ENCODE data around the gene DCAF15.
"Not testable (repeated sequence)": the region's sequence is repeated elsewhere in the genome, so short reads cannot be mapped to it uniquely, and the experiment has no call there.

Gene DCAF15

GRCh38 chr19:13965377-13965896, 13.1 kb downstream of the DCAF15 start:
- Histone ChIP-seq H3K27me3 (ENCODE audit: control insufficient read depth, insufficient read depth, low read length) (no peaks in the 10 kb centered on the region), H3K27ac (ENCODE audit: low read depth, low read length) (no peak overlapping the region), H3K36me3 (ENCODE audit: control insufficient read depth, insufficient read depth, low read length) (peaks cover 24% of the 10 kb centered on the region), H3K9ac (ENCODE audit: low read length) (no peak overlapping the region), H3K4me3 (ENCODE audit: low read length) (no peak overlapping the region), H3K4me1 (ENCODE audit: control insufficient read depth, insufficient read depth, low read length) (no peaks in the 10 kb centered on the region)

- H3K36me3 ChIP-seq (ENCODE audit: control insufficient read depth, insufficient read depth, low read length): peaks cover 21% of the 10 kb centered on the region
- H3K4me3 ChIP-seq (ENCODE audit: low read length): no peak overlapping the region
- no peaks in the 10 kb centered on the region for H3K4me1 ChIP-seq (ENCODE audit: control insufficient read depth, insufficient read depth, low read length)
- no peak overlapping the region for H3K9ac ChIP-seq (ENCODE audit: low read length)
- H3K27ac ChIP-seq (ENCODE audit: low read depth, low read length): no peak overlapping the region
- no peaks in the 10 kb centered on the region for H3K27me3 ChIP-seq (ENCODE audit: control insufficient read depth, insufficient read depth, low read length)
Measured at GRCh38 chr19:13965926-13966683, 13.8 kb downstream of the DCAF15 start.

GRCh38 chr19:13966684-13967128, 14.4 kb downstream of the DCAF15 start:
- no peak overlapping the region for H3K27ac ChIP-seq (ENCODE audit: low read depth, low read length)
- peaks cover 21% of the 10 kb centered on the region for H3K36me3 ChIP-seq (ENCODE audit: control insufficient read depth, insufficient read depth, low read length)

GRCh38 chr19:13967206-13967605, 14.9 kb downstream of the DCAF15 start:
- H3K27ac ChIP-seq (ENCODE audit: low read depth, low read length); H3K9ac ChIP-seq (ENCODE audit: low read length); H3K4me3 ChIP-seq (ENCODE audit: low read length); H3K4me1 ChIP-seq (ENCODE audit: control insufficient read depth, insufficient read depth, low read length); H3K27me3 ChIP-seq (ENCODE audit: control insufficient read depth, insufficient read depth, low read length): not testable (repeated sequence)
- H3K36me3 ChIP-seq (ENCODE audit: control insufficient read depth, insufficient read depth, low read length): peaks cover 21% of the 10 kb centered on the region

More at GRCh38 chr19:13966684-13967128, 14.4 kb downstream of the DCAF15 start:
- Histone ChIP-seq H3K27me3 (ENCODE audit: control insufficient read depth, insufficient read depth, low read length) (no peaks in the 10 kb centered on the region), H3K4me1 (ENCODE audit: control insufficient read depth, insufficient read depth, low read length) (no peaks in the 10 kb centered on the region), H3K9ac (ENCODE audit: low read length) (no peak overlapping the region), H3K4me3 (ENCODE audit: low read length) (no peak overlapping the region)

GRCh38 chr19:13968383-13968935, 16.1 kb downstream of the DCAF15 start:
- H3K4me1 ChIP-seq (ENCODE audit: control insufficient read depth, insufficient read depth, low read length): no peaks in the 10 kb centered on the region
- no peak overlapping the region for H3K4me3 ChIP-seq (ENCODE audit: low read length)
- H3K27ac ChIP-seq (ENCODE audit: low read depth, low read length): no peak overlapping the region
- H3K9ac ChIP-seq (ENCODE audit: low read length): no peak overlapping the region
- peaks cover 24% of the 10 kb centered on the region for H3K36me3 ChIP-seq (ENCODE audit: control insufficient read depth, insufficient read depth, low read length)
- H3K27me3 ChIP-seq (ENCODE audit: control insufficient read depth, insufficient read depth, low read length): no peaks in the 10 kb centered on the region

GRCh38 chr19:13968999-13969398, 16.7 kb downstream of the DCAF15 start:
- H3K27ac ChIP-seq (ENCODE audit: low read depth, low read length): no peak overlapping the region
- no peaks in the 10 kb centered on the region for H3K4me1 ChIP-seq (ENCODE audit: control insufficient read depth, insufficient read depth, low read length)
- no peak overlapping the region for H3K4me3 ChIP-seq (ENCODE audit: low read length)
- H3K27me3 ChIP-seq (ENCODE audit: control insufficient read depth, insufficient read depth, low read length): no peaks in the 10 kb centered on the region
- H3K9ac ChIP-seq (ENCODE audit: low read length): no peak overlapping the region
- peaks cover 25% of the 10 kb centered on the region for H3K36me3 ChIP-seq (ENCODE audit: control insufficient read depth, insufficient read depth, low read length)

GRCh38 chr19:13969897-13970296, 17.6 kb downstream of the DCAF15 start:
- Histone ChIP-seq H3K27ac (ENCODE audit: low read depth, low read length) (no peak overlapping the region), H3K4me1 (ENCODE audit: control insufficient read depth, insufficient read depth, low read length) (no peaks in the 10 kb centered on the region), H3K27me3 (ENCODE audit: control insufficient read depth, insufficient read depth, low read length) (no peaks in the 10 kb centered on the region), H3K4me3 (ENCODE audit: low read length) (no peak overlapping the region), H3K9ac (ENCODE audit: low read length) (no peak overlapping the region), H3K36me3 (ENCODE audit: control insufficient read depth, insufficient read depth, low read length) (peaks cover 27% of the 10 kb centered on the region)

- H3K36me3 ChIP-seq (ENCODE audit: control insufficient read depth, insufficient read depth, low read length): peaks cover 22% of the 10 kb centered on the region
Measured at GRCh38 chr19:13971868-13972267, 19.6 kb downstream of the DCAF15 start.

GRCh38 chr19:13972368-13973155, 20.3 kb downstream of the DCAF15 start:
- Histone ChIP-seq H3K4me1 (ENCODE audit: control insufficient read depth, insufficient read depth, low read length) (no peaks in the 10 kb centered on the region), H3K27me3 (ENCODE audit: control insufficient read depth, insufficient read depth, low read length) (no peaks in the 10 kb centered on the region), H3K27ac (ENCODE audit: low read depth, low read length) (no peak overlapping the region), H3K4me3 (ENCODE audit: low read length) (no peak overlapping the region), H3K9ac (ENCODE audit: low read length) (no peak overlapping the region), H3K36me3 (ENCODE audit: control insufficient read depth, insufficient read depth, low read length) (peaks cover 21% of the 10 kb centered on the region)

More at GRCh38 chr19:13971868-13972267, 19.6 kb downstream of the DCAF15 start:
- not testable (repeated sequence) for H3K9ac ChIP-seq (ENCODE audit: low read length); H3K27ac ChIP-seq (ENCODE audit: low read depth, low read length); H3K4me1 ChIP-seq (ENCODE audit: control insufficient read depth, insufficient read depth, low read length); H3K4me3 ChIP-seq (ENCODE audit: low read length); H3K27me3 ChIP-seq (ENCODE audit: control insufficient read depth, insufficient read depth, low read length)

GRCh38 chr19:13973479-13973878, 21.2 kb downstream of the DCAF15 start:
- not testable (repeated sequence) for H3K4me3 ChIP-seq (ENCODE audit: low read length); H3K4me1 ChIP-seq (ENCODE audit: control insufficient read depth, insufficient read depth, low read length); H3K9ac ChIP-seq (ENCODE audit: low read length); H3K27ac ChIP-seq (ENCODE audit: low read depth, low read length); H3K27me3 ChIP-seq (ENCODE audit: control insufficient read depth, insufficient read depth, low read length)
- peaks cover 17% of the 10 kb centered on the region for H3K36me3 ChIP-seq (ENCODE audit: control insufficient read depth, insufficient read depth, low read length)

- H3K27me3 ChIP-seq (ENCODE audit: control insufficient read depth, insufficient read depth, low read length): no peaks in the 10 kb centered on the region
- no peak overlapping the region for H3K27ac ChIP-seq (ENCODE audit: low read depth, low read length)
- no peak overlapping the region for H3K9ac ChIP-seq (ENCODE audit: low read length)
- peaks cover 13% of the 10 kb centered on the region for H3K36me3 ChIP-seq (ENCODE audit: control insufficient read depth, insufficient read depth, low read length)
- peaks cover 4% of the 10 kb centered on the region for H3K4me1 ChIP-seq (ENCODE audit: control insufficient read depth, insufficient read depth, low read length)
- no peak overlapping the region for H3K4me3 ChIP-seq (ENCODE audit: low read length)
Measured at GRCh38 chr19:13974073-13974472, 21.8 kb downstream of the DCAF15 start.

GRCh38 chr19:13975870-13976269, 23.6 kb downstream of the DCAF15 start:
- H3K36me3 ChIP-seq (ENCODE audit: control insufficient read depth, insufficient read depth, low read length): peaks cover 6% of the 10 kb centered on the region
- H3K27me3 ChIP-seq (ENCODE audit: control insufficient read depth, insufficient read depth, low read length): peaks cover 3% of the 10 kb centered on the region
- H3K9ac ChIP-seq (ENCODE audit: low read length): no peak overlapping the region
- peaks cover 8% of the 10 kb centered on the region for H3K4me1 ChIP-seq (ENCODE audit: control insufficient read depth, insufficient read depth, low read length)
- H3K4me3 ChIP-seq (ENCODE audit: low read length): no peak overlapping the region
- no peak overlapping the region for H3K27ac ChIP-seq (ENCODE audit: low read depth, low read length)
